ENCODE measurements around the gene PRDM4. TPM values are rescaled to one million over a fixed set of nuclear protein-coding genes. Genes with fewer than 3 reads are reported as not detected.

PRDM4 gene, protein sequence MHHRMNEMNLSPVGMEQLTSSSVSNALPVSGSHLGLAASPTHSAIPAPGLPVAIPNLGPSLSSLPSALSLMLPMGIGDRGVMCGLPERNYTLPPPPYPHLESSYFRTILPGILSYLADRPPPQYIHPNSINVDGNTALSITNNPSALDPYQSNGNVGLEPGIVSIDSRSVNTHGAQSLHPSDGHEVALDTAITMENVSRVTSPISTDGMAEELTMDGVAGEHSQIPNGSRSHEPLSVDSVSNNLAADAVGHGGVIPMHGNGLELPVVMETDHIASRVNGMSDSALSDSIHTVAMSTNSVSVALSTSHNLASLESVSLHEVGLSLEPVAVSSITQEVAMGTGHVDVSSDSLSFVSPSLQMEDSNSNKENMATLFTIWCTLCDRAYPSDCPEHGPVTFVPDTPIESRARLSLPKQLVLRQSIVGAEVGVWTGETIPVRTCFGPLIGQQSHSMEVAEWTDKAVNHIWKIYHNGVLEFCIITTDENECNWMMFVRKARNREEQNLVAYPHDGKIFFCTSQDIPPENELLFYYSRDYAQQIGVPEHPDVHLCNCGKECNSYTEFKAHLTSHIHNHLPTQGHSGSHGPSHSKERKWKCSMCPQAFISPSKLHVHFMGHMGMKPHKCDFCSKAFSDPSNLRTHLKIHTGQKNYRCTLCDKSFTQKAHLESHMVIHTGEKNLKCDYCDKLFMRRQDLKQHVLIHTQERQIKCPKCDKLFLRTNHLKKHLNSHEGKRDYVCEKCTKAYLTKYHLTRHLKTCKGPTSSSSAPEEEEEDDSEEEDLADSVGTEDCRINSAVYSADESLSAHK
- 13.3 TPM for total RNA-seq
- long read RNA-seq, full-length matches to known transcripts: 16 of 27 reads
- long read RNA-seq, partial matches to known transcripts: 7 of 27 reads
- long read RNA-seq, other reads (novel, unspliced or antisense): 4 of 27 reads

DNA sequence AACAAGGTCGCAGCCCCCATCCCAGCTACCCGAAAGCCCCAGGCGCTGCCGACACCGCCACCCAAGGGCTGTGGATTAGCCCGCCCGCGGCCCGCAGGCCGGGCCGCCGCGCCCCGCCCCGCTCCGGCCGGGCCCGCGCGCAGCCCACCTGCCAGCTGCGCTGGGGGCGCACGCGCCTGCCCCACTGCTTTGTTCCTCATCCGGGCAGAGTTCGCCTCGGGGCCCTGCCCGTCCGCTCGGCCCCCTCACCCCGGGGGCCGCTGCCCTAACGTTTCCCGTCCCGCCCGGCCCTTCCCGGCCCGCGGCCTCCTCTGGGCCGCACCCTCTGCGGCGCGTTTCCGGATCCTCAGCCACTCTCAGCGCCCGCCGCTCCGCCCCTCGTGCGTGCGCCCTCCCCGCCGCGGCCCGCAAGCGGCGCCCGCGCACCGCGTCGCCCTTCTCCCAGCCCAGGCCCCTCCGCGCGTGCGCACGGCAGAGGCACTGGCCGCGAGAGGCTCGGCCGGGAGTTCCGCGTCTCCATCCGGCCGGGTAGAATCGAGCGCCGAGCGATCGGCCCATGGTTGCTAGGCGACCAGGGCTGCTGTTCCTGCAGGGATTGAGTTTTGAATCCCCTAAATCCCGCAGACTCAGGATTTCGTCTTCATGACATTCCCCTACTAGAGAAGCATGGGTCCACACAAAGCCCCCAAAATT, at the start of gene PRDM4:
Gene PRDM4, minus strand, starts transcription at position 329 of the 693 bp plus-strand sequence. CDS start 622 bp downstream, outside the sequence.
- peak; percentile 96 for DNase-seq
- intact Hi-C loops (cut with DNase I): loop anchor here (5.0 kb wide), 1 partner anchor 121 kb away; no protein-coding TSS in a partner anchor
- peak; percentile 100 for ATAC-seq (ENCODE audit: poor library complexity)

- DNase-seq (no peak), ATAC-seq (ENCODE audit: poor library complexity) (no peak)
- intact Hi-C loops (cut with DNase I): no loop called here
Measured at GRCh38 chr12:107807471-107808150, 46.7 kb upstream of the PRDM4 start.

- DNase-seq (no peak), ATAC-seq (ENCODE audit: poor library complexity) (no peak)
- intact Hi-C loops (cut with DNase I): no loop called here
Measured at GRCh38 chr12:107805488-107806180, 44.7 kb upstream of the PRDM4 start.

DNA sequence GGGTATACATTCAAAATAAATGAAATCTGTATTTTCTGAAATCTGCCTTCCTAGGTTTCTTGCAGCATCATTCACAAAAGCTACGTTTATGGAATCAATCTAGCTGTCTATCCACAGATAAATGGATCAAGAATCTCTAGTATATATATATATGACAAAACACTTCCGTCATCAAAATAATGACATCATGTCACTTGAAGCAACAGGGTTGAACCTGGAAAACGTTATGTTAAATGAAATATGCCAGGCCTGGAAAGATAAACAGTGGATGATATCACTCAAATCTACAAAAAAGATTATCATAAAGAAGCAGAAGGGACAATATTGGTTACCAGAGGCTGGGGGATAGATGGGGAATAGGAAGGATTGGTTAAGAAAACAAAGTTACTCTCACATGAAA, 42.2 kb upstream of the PRDM4 start:
- intact Hi-C loops (cut with DNase I): no loop called here
- DNase-seq (no peak), ATAC-seq (ENCODE audit: poor library complexity) (no peak)

- no peak for ATAC-seq (ENCODE audit: poor library complexity)
- intact Hi-C loops (cut with DNase I): no loop called here
- no peak for DNase-seq
Measured at GRCh38 chr12:107801150-107801549, 40.2 kb upstream of the PRDM4 start.

GRCh38 chr12:107798580-107798979, 37.6 kb upstream of the PRDM4 start:
- DNase-seq: no peak
- ATAC-seq (ENCODE audit: poor library complexity): no peak
- intact Hi-C loops (cut with DNase I): no loop called here

- DNase-seq: no peak
- ATAC-seq (ENCODE audit: poor library complexity): no peak
- intact Hi-C loops (cut with DNase I): no loop called here
Measured at GRCh38 chr12:107794451-107794850, 33.5 kb upstream of the PRDM4 start.

GRCh38 chr12:107791465-107792089, 30.6 kb upstream of the PRDM4 start:
- intact Hi-C loops (cut with DNase I): no loop called here
- DNase-seq (no peak), ATAC-seq (ENCODE audit: poor library complexity) (no peak)

GRCh38 chr12:107788690-107789458, 27.9 kb upstream of the PRDM4 start:
- intact Hi-C loops (cut with DNase I): no loop called here
- ATAC-seq (ENCODE audit: poor library complexity) (no peak), DNase-seq (no peak)

DNA sequence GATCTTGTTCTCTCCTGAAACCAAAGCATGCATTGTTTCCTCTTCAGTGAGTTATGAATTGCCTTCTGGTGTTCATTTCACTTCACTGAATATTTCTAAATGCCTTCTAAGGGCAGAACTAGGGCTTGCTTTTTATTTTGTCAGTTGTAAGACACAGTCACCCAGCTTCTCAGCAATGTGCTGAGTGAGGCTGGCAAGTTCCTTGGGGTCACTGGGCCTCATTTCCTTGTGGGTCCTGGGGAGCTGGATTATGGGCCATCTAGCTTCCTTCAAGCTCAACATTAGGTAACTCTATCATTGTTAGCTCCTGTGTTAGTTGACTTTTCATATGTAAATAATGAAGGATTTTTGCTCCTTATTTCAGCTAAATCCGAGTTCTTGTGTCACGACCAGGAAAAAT, 27.3 kb upstream of the PRDM4 start:
- DNase-seq (no peak), ATAC-seq (ENCODE audit: poor library complexity) (no peak)
- intact Hi-C loops (cut with DNase I): no loop called here

DNA sequence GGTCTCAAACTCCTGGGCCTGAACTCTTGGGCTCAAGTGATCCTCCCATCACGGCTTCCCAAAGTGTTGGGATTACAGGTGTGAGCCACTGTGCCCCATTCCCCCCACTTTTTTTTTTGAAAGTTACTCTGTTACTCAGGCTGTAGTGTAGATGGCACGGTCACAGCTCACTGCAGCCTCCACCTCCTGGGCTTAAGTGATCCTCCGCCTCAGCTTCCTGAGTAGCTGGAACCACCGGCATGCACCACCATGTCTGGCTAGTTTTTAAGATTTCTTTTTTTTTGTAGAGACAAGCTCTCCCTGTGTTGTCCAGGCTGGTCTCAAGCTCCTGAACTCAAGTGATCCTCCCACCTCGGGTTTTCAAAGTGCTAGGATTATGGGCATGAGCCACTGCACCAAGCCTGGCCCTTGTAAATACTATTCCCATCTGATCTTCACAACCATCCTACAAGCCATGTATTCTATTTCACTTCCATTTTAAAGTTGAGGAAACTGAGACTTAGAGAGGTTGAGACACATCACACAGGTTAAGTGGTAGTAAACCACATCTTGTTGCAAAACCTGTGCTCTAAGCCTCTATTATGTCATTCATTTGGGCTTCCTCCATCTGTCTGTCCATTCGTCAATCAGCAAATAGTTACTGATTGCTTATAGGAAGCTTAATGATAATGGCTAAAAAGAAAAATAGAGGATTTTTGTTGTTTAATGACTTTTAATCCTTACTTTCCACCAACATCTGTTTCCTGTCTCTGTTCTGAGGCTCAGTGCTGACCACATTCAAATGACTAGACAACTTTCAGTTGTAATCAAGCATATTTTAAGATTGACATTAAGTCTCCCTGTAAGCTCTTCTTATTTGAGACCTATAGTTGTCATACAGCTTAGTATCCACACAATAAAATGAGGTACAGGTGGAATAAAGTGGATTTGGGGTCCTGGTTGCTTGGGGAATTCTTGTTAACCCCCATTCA, 22.8 kb upstream of the PRDM4 start:
- ATAC-seq (ENCODE audit: poor library complexity) (no peak), DNase-seq (no peak)
- intact Hi-C loops (cut with DNase I): no loop called here

DNA sequence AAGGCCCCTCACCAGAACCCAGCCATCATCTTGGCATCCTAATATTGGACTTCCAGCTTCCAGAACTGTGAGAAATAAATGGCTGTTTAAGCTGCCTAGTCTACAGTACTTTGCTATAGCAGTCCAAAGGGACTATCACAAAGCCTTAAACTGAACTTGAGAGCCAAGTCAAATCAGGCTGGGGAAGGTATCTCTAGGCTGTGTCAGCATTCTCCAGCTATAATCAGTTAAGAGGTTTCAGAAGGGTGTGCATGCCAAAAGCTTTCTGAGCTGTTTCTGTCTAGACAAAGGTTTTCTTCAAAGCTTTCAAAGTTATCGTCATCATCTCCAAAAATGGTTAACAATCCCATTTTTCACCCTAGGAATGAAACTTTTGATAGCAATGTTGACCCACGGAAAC, 21.1 kb upstream of the PRDM4 start:
- ATAC-seq (ENCODE audit: poor library complexity) (no peak), DNase-seq (no peak)
- intact Hi-C loops (cut with DNase I): no loop called here

DNA sequence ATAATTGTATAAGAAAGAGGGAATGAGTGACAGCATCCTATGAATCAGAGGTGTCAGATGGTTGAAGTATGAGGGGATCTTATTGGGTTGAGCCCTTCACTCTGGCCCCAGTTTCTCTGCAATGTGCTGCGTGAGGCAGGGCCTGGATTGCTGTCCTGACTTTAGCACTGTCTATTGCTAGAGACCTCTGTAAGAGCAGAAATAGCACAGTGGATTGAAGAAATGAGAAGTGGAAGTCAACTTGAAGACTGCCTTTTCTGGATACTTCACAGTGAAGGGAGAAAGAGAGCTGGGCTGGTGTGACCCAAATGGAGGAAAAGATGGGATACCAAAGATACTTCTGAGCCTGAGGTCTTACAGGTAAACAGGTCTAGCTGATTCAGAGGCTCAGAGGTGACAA, 19.4 kb upstream of the PRDM4 start:
- DNase-seq (no peak), ATAC-seq (ENCODE audit: poor library complexity) (no peak)
- intact Hi-C loops (cut with DNase I): no loop called here

DNA sequence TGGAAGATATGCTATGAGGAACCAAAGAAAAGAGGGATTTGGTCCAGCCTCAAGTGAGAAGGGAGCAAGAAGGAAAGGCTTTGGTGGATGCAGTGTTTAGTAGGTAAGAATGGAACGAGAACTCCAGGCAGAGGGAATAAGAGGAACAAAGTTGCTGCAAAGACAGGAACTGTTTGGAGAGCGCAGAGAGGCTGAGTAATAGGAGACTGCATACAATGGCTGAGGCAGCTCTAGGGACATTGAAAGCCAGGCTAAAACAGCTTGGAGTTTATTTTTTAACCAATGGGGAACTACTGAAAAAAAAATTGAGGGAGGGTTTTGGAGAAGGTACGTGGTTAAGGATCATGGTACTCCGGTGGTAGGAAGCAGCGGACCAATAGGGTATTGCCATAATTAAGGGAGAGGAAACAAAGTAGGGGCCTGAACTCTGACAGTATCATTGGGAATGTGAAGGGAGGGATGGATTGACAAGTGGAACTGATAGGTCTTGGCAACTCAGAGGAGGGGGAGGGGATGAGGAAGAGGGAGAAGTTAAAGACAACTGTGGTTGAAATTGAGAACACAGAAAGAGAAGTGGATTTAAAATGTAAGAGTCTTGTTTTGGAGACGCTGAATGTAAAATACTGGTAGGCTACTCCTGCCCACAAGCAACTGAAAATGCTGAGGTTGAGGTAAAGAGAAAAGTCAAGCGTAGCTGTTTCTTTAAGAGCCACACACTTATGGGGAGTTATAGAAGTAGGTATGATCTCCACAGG, 18.3 kb upstream of the PRDM4 start:
- DNase-seq (no peak), ATAC-seq (ENCODE audit: poor library complexity) (peak; percentile 61)
- intact Hi-C loops (cut with DNase I): no loop called here

- ATAC-seq (ENCODE audit: poor library complexity) (peak; percentile 65), DNase-seq (no peak)
- intact Hi-C loops (cut with DNase I): no loop called here
Measured at GRCh38 chr12:107778383-107779025, 17.6 kb upstream of the PRDM4 start.
